Breast epithelium (tissue), 4 donors: ENCODE measurements around the gene ACP5. TPM values are rescaled to one million over a fixed set of nuclear protein-coding genes. Genes with fewer than 3 reads are reported as not detected.

ENCODE experiments used
- DNase-seq, 2 donors: peaks; one replicate each; pipeline ENCODE4 v3.0.0-alpha.2; 2019; ENCODE audit warnings: low spot score in 2 of 2
- H3K27ac ChIP-seq, 2 donors: fragments of 200-600 bp; sonication (generic) in 1 of 2; one replicate each; pipeline ENCODE4 v1.5.1; 2016 to 2019; ENCODE audit warnings: mild to moderate bottlenecking in 1 of 2
- H3K27me3 ChIP-seq, 2 donors: fragments of 200-600 bp; sonication (generic) in 1 of 2; one replicate each; pipeline versions ENCODE4 v1.5.1 to v1.6.0; 2017 to 2019; ENCODE audit warnings: control low read depth in 1 of 2, mild to moderate bottlenecking in 1 of 2
- H3K36me3 ChIP-seq: fragments of 200-600 bp; one replicate; pipeline ENCODE4 v1.5.1; 2019
- H3K4me1 ChIP-seq, 2 donors: fragments of 200-600 bp; sonication (generic); one replicate each; pipeline ENCODE4 v1.5.1; 2016 to 2019; ENCODE audit warnings: control low read depth in 1 of 2
- H3K4me3 ChIP-seq, 3 donors: fragments of 200-600 bp; sonication (generic); 1 replicate in 2 of 3; 2 replicates in 1 of 3; pipeline ENCODE4 v1.5.1; 2016 to 2019; ENCODE audit warnings: mild to moderate bottlenecking in 3 of 3, moderate library complexity in 2 of 3
- H3K9me3 ChIP-seq, 2 donors: fragments of 200-600 bp; sonication (generic) in 1 of 2; one replicate each; pipeline ENCODE4 v1.5.1; 2016 to 2019; ENCODE audit warnings: control low read depth in 1 of 2
- CTCF ChIP-seq, 3 donors: fragments of 450-650 bp; IDR thresholded peaks; one replicate each; pipeline ENCODE4 v1.5.1; 2016 to 2017; ENCODE audit warnings: antibody characterized with exemption in 3 of 3, mild to moderate bottlenecking in 3 of 3, moderate library complexity in 3 of 3
- POLR2A ChIP-seq: fragments of 450-650 bp; IDR thresholded peaks from one replicate; pipeline ENCODE4 v1.6.1; 2016; ENCODE audit warnings: antibody characterized with exemption, mild to moderate bottlenecking, moderate library complexity
- POLR2AphosphoS5 ChIP-seq, 3 donors: sonication (generic); formaldehyde crosslinking; IDR thresholded peaks; one replicate each; pipeline ENCODE4 v1.6.1; 2017; ENCODE audit warnings: antibody characterized with exemption in 3 of 3
- intact Hi-C: fragments of 100-400 bp; cut with DNase I; formaldehyde crosslinking; loops from one replicate; pipeline ENCODE4 v1.15.1; 2023; ENCODE audit warnings: low total_unique reads
- total RNA-seq, 3 donors: library from RNA; depleted of rRNA; stranded (reverse); fragments of >200 nt; gene quantifications; one replicate each; pipeline ENCODE4 v1.1.0, GENCODE V29; 2016

Gene ACP5
- total RNA-seq, 3 donors from 2014 or later, result 33.4 to 101 (median 92.8) TPM

- Histone ChIP-seq H3K4me3 (no peak overlapping the region), H3K9me3 (no peaks in the 10 kb centered on the region), H3K36me3 (no peaks in the 10 kb centered on the region), H3K27ac (no peak overlapping the region), H3K4me1 (no peaks in the 10 kb centered on the region), H3K27me3 (no peaks in the 10 kb centered on the region)
- DNase-seq, result no peak
- TF ChIP-seq POLR2A (no peak), CTCF (IDR thresholded peaks at IDR 0.05) (no peak), POLR2AphosphoS5 (IDR thresholded peaks at IDR 0.05) (no peak)
- intact Hi-C loops, result no loop called here
Measured at GRCh38 chr19:11547929-11548700, 29.3 kb downstream of the ACP5 start.

- no peaks in the 10 kb centered on the region for H3K4me1 ChIP-seq
- no peaks in the 10 kb centered on the region for H3K36me3 ChIP-seq
- peak overlapping the region; percentile 91 to 92 for H3K27ac ChIP-seq
- TF ChIP-seq POLR2AphosphoS5 (IDR thresholded peaks at IDR 0.05) (no peak), CTCF (IDR thresholded peaks at IDR 0.05) (no peak), POLR2A (no peak)
- H3K9me3 ChIP-seq, result no peaks in the 10 kb centered on the region
- peak overlapping the region in 1 of 3 donors; percentile 66 for H3K4me3 ChIP-seq
- H3K27me3 ChIP-seq, result peaks cover 0 to 12% of the 10 kb centered on the region in 2 donors
- intact Hi-C loops, result no loop called here
- DNase-seq, result no peak
Measured at GRCh38 chr19:11541238-11541637, 36.2 kb downstream of the ACP5 start.

- intact Hi-C loops, result no loop called here
- peak overlapping the region in 2 of 3 donors; percentile 57 to 66 for H3K4me3 ChIP-seq
- no peaks in the 10 kb centered on the region for H3K4me1 ChIP-seq
- H3K9me3 ChIP-seq, result no peaks in the 10 kb centered on the region
- peak in 1 of 2 donors; percentile 73 for DNase-seq
- peak overlapping the region; percentile 91 to 92 for H3K27ac ChIP-seq
- no peaks in the 10 kb centered on the region for H3K36me3 ChIP-seq
- peaks cover 0 to 12% of the 10 kb centered on the region in 2 donors for H3K27me3 ChIP-seq
- TF ChIP-seq POLR2A (no peak), CTCF (IDR thresholded peaks at IDR 0.05) (no peak)
Measured at GRCh38 chr19:11540645-11541044, 36.8 kb downstream of the ACP5 start.

- DNase-seq, result peak in 1 of 2 donors; percentile 67
- no peaks in the 10 kb centered on the region for H3K4me1 ChIP-seq
- H3K27ac ChIP-seq, result peak overlapping the region; percentile 91 to 92
- peaks cover 0 to 12% of the 10 kb centered on the region in 2 donors for H3K27me3 ChIP-seq
- peak overlapping the region; percentile 26 to 66 (median 57) for H3K4me3 ChIP-seq
- no peaks in the 10 kb centered on the region for H3K9me3 ChIP-seq
- TF ChIP-seq CTCF (IDR thresholded peaks at IDR 0.05) (no peak), POLR2AphosphoS5 (IDR thresholded peaks at IDR 0.05) (peak in 1 of 3 donors; percentile 21)
- intact Hi-C loops, result no loop called here
- no peaks in the 10 kb centered on the region for H3K36me3 ChIP-seq
Measured at GRCh38 chr19:11539495-11540365, 37.7 kb downstream of the ACP5 start.
